A549 (cell line): ENCODE data around the gene CCDC187.

Experiments
- CBX8 ChIP-seq: fragments of 200-600 bp; sonication (generic); IDR thresholded peaks from 2 replicates; pipeline ENCODE4 v1.6.1; 2016
- CEBPB ChIP-seq, 2 experiments: fragments of >200 bp in 1 of 2; sonication (Bioruptor Twin) in 1 of 2; formaldehyde crosslinking in 1 of 2; IDR thresholded peaks; 2 replicates each; pipeline ENCODE4 v1.6.1; 2012 to 2016
- EP300 ChIP-seq, 2 experiments: fragments of >200 bp; sonication (Bioruptor Twin); formaldehyde crosslinking; IDR thresholded peaks; 2 replicates in 1 of 2; 3 replicates in 1 of 2; pipeline ENCODE4 v1.6.1; 2016 to 2017
- FOSL2 ChIP-seq, 2 experiments: fragments of 450-650 bp in 1 of 2; fragments of >200 bp in 1 of 2; sonication (Bioruptor Twin) in 1 of 2; formaldehyde crosslinking; IDR thresholded peaks; 2 replicates each; pipeline versions ENCODE4 v1.5.0 to v1.6.1; 2016 to 2020; ENCODE audit warnings: mild to moderate bottlenecking in 1 of 2, moderate library complexity in 1 of 2
- HOXB5 ChIP-seq: fragments of 250-450 bp; sonication (Bioruptor Pico); IDR thresholded peaks from 2 replicates; pipeline ENCODE4 v1.5.0; 2020; ENCODE audit warnings: mild to moderate bottlenecking, moderate library complexity
- JUN ChIP-seq, 2 experiments: fragments of >200 bp; sonication (Bioruptor Twin); formaldehyde crosslinking; IDR thresholded peaks; 2 replicates in 1 of 2; 3 replicates in 1 of 2; pipeline ENCODE4 v1.6.1; 2016 to 2017
- MAZ ChIP-seq: fragments of 150-350 bp; IDR thresholded peaks from 2 replicates; pipeline ENCODE4 v1.6.1; 2014; ENCODE audit warnings: antibody characterized with exemption, low read depth, low read length, borderline replicate concordance
- NR3C1 ChIP-seq: fragments of >200 bp; sonication (Bioruptor Twin); formaldehyde crosslinking; IDR thresholded peaks from 3 replicates; pipeline ENCODE4 v1.6.1; 2017
- POLR2A ChIP-seq: IDR thresholded peaks from 2 replicates; pipeline ENCODE4 v1.6.1; 2012; ENCODE audit warnings: mild to moderate bottlenecking, low read length
- RAD21 ChIP-seq, 2 experiments: fragments of >200 bp in 1 of 2; sonication (Bioruptor Twin) in 1 of 2; formaldehyde crosslinking in 1 of 2; IDR thresholded peaks in 1 of 2; conservative IDR thresholded peaks in 1 of 2; 2 replicates in 1 of 2; 3 replicates in 1 of 2; pipeline ENCODE4 v1.6.1; 2012 to 2018; ENCODE audit warnings: inconsistent platforms in 1 of 2
- RCOR1 ChIP-seq: fragments of 150-350 bp; IDR thresholded peaks from 2 replicates; pipeline ENCODE4 v1.6.1; 2014; ENCODE audit warnings: antibody characterized with exemption, low read length, low read depth
- RFX5 ChIP-seq: fragments of 450-650 bp; IDR thresholded peaks from 2 replicates; pipeline ENCODE4 v1.7.1; 2014; ENCODE audit warnings: antibody characterized with exemption, mild to moderate bottlenecking, moderate library complexity
- TF ChIP-seq, protein P1 (sequence below): fragments of >200 bp; sonication (Bioruptor Twin); formaldehyde crosslinking; IDR thresholded peaks from 3 replicates; pipeline ENCODE4 v1.5.1; 2016
- TF ChIP-seq, protein P2 (sequence below): IDR thresholded peaks from 2 replicates; pipeline ENCODE4 v1.6.1; 2012

DNA sequence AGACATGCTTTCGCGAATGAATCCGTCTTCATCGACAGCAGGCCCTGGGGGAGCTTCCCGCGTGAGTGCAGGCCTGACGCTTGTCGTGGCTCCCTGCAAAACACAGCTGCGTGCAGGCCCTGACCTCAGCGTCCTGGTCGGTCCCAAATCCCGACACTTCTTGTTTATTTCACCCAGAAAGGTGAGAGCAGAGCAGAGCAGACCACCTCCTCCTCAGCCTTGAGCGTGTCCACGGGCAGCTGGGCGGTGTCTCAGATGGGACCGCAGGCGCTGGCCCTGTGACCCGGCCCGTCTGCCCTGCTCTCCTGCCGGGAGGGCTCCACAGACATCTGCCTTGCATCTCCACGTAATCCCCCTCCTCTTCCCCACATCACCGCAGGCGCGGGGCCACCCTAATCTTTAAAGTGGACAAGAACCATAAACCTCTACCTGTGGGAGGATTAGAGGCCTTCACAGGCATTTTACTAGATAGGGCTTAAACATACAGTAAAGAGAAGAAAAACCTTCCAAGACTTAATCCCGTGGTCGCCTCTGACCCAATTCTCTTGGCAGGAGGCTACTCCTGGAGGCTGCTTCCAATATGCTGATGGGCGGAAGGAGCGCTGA lies 91.4 kb downstream of the CCDC187 start:
- TF ChIP-seq, protein P1, sequence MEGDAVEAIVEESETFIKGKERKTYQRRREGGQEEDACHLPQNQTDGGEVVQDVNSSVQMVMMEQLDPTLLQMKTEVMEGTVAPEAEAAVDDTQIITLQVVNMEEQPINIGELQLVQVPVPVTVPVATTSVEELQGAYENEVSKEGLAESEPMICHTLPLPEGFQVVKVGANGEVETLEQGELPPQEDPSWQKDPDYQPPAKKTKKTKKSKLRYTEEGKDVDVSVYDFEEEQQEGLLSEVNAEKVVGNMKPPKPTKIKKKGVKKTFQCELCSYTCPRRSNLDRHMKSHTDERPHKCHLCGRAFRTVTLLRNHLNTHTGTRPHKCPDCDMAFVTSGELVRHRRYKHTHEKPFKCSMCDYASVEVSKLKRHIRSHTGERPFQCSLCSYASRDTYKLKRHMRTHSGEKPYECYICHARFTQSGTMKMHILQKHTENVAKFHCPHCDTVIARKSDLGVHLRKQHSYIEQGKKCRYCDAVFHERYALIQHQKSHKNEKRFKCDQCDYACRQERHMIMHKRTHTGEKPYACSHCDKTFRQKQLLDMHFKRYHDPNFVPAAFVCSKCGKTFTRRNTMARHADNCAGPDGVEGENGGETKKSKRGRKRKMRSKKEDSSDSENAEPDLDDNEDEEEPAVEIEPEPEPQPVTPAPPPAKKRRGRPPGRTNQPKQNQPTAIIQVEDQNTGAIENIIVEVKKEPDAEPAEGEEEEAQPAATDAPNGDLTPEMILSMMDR: no peak
- no peak for TF ChIP-seq JUN (IDR thresholded peaks at IDR 0.05)
- TF ChIP-seq EP300 (IDR thresholded peaks at IDR 0.05): no peak
- TF ChIP-seq, protein P2, sequence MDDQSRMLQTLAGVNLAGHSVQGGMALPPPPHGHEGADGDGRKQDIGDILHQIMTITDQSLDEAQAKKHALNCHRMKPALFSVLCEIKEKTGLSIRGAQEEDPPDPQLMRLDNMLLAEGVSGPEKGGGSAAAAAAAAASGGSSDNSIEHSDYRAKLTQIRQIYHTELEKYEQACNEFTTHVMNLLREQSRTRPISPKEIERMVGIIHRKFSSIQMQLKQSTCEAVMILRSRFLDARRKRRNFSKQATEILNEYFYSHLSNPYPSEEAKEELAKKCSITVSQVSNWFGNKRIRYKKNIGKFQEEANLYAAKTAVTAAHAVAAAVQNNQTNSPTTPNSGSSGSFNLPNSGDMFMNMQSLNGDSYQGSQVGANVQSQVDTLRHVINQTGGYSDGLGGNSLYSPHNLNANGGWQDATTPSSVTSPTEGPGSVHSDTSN: no peak
- TF ChIP-seq FOSL2 (IDR thresholded peaks at IDR 0.05): no peak
- no peak for TF ChIP-seq FOSL2 (CRISPR knock-in tag; IDR thresholded peaks at IDR 0.05)
- TF ChIP-seq POLR2A: no peak
- TF ChIP-seq RCOR1: no peak
- TF ChIP-seq MAZ: no peak
- TF ChIP-seq CEBPB (IDR thresholded peaks at IDR 0.05): no peak
- TF ChIP-seq RAD21 (conservative IDR thresholded peaks at IDR 0.05 in 1 of 2, IDR thresholded peaks at IDR 0.05 in 1 of 2): no peak
- TF ChIP-seq HOXB5 (CRISPR knock-in tag): no peak
- no peak for TF ChIP-seq CBX8
- no peak for TF ChIP-seq RFX5
- TF ChIP-seq NR3C1: no peak
